Mesangial cell (primary cell): ENCODE results near the gene TAS2R8. TPM values are rescaled to one million over a fixed set of nuclear protein-coding genes. Genes with fewer than 3 reads are reported as not detected.

Experiments used
- total RNA-seq: library from RNA; depleted of rRNA; stranded (reverse); fragments of >200 nt; gene quantifications from 2 replicates; pipeline ENCODE4 v1.2.3, GENCODE V29; 2015

Gene TAS2R8
- not detected in 2 replicates for total RNA-seq

GRCh38 chr12:10807186-10807585 lies at the start of gene TAS2R8:
TSS of gene TAS2R8 (minus strand) at chr12:10807286. CDS start at chr12:10806980, 306 bp downstream.

GRCh38 chr12:10849425-10849878 lies 42.4 kb upstream of the TAS2R8 start, which contains the start of gene PRR4:
TSS of gene PRR4 (minus strand) at chr12:10849475. CDS start at chr12:10849437, 38 bp downstream.

GRCh38 chr12:10826258-10826657 lies 19.2 kb upstream of the TAS2R8 start, which contains the start of gene TAS2R10:
TSS of gene TAS2R10 (minus strand) at chr12:10826358. CDS start at chr12:10826269, 89 bp downstream.

GRCh38 chr12:10810068-10810467 lies 3.0 kb upstream of the TAS2R8 start, which contains the start of gene TAS2R9:
TSS of gene TAS2R9 (minus strand) at chr12:10810168. CDS start at chr12:10810075, 93 bp downstream.

GRCh38 chr12:10802587-10802986 lies 4.5 kb downstream of the TAS2R8 start, which contains the start of gene TAS2R7:
TSS of gene TAS2R7 (minus strand) at chr12:10802627. CDS start at chr12:10802570, 57 bp downstream.

Other genes with a start within 250 kb of the TAS2R8 start
- gene MAGOHB, start 193.7 kb downstream of the TAS2R8 start, total RNA-seq: 9.4 and 19.7 TPM in 2 replicates
- 0.25 and 1.3 TPM in 2 replicates for gene STYK1, start 133.2 kb downstream of the TAS2R8 start, total RNA-seq
- 157 and 215 TPM in 2 replicates for gene YBX3, start 84.0 kb downstream of the TAS2R8 start, total RNA-seq
- gene TAS2R7, start 4.7 kb downstream of the TAS2R8 start, total RNA-seq: not detected in 2 replicates
- gene TAS2R9, start 2.9 kb upstream of the TAS2R8 start, total RNA-seq: not detected in 2 replicates
- 0.13 TPM in 1 of 2 replicates, not detected in the other for gene TAS2R10, start 19.1 kb upstream of the TAS2R8 start, total RNA-seq
- gene PRR4, start 42.2 kb upstream of the TAS2R8 start, total RNA-seq: 0.76 TPM in 1 of 2 replicates, not detected in the other
- gene PRH1, start 77.0 kb upstream of the TAS2R8 start, total RNA-seq: 4.1 and 4.4 TPM in 2 replicates
- 0.38 TPM in 1 of 2 replicates, not detected in the other for gene TAS2R13, start 102.3 kb upstream of the TAS2R8 start, total RNA-seq
- gene PRH2, start 122.0 kb upstream of the TAS2R8 start, total RNA-seq: not detected in 2 replicates
- gene TAS2R14, start 132.0 kb upstream of the TAS2R8 start, total RNA-seq: 0.16 and 2.2 TPM in 2 replicates
- 0.38 and 0.98 TPM in 2 replicates for gene TAS2R50, start 179.6 kb upstream of the TAS2R8 start, total RNA-seq
- 0.49 and 0.51 TPM in 2 replicates for gene TAS2R20, start 191.0 kb upstream of the TAS2R8 start, total RNA-seq
- 2.7 TPM in 1 of 2 replicates, not detected in the other for gene TAS2R19, start 215.3 kb upstream of the TAS2R8 start, total RNA-seq
- 0.33 and 0.51 TPM in 2 replicates for gene TAS2R31, start 224.1 kb upstream of the TAS2R8 start, total RNA-seq